GM12878 (cell line): Measurements from ENCODE around the gene LTC4S. TPM values are rescaled to one million over a fixed set of nuclear protein-coding genes. Genes with fewer than 3 reads are reported as not detected.

ENCODE experiments used
- ATAC-seq: fragments of 200-7000 bp; cut with Tn5 transposase; 3 replicates; pipeline ENCODE4 v1.9.1; 2020; ENCODE audit warnings: mild to moderate bottlenecking, moderate library complexity
- BruUV-seq: library from RNA; stranded (reverse); fragments of 400-500 nt; replicated peaks from 2 replicates; lab custom pipeline; 2021; lab: Mats Ljungman, UMichigan
- CTCF ChIA-PET: fragments of 300-600 bp; sonication (Branson Sonifier 250); formaldehyde crosslinking; extraction: SDS; loops from one replicate; lab custom pipeline; 2021; ENCODE audit warnings: inconsistent platforms; lab: Yijun Ruan, JAX
- POLR2A ChIA-PET: fragments of 350-600 bp; formaldehyde crosslinking; extraction: SDS; loops from one replicate; lab custom pipeline; 2021; ENCODE audit warnings: inconsistent platforms; lab: Charles Lee
- RAD21 ChIA-PET: fragments of 300-600 bp; sonication (Branson Sonifier 250); formaldehyde crosslinking; loops from one replicate; lab custom pipeline; 2023; ENCODE audit warnings: antibody characterized with exemption; ENCODE audit not compliant: unreplicated experiment; lab: Charles Lee
- SMC1A ChIA-PET: fragments of 300-600 bp; sonication (Branson Sonifier 250); formaldehyde crosslinking; loops from one replicate; lab custom pipeline; 2023; ENCODE audit not compliant: unreplicated experiment, uncharacterized antibody; lab: Charles Lee
- DNase-seq: peaks from one replicate; pipeline ENCODE4 v3.0.0-alpha.2; 2011; ENCODE audit warnings: low read depth, low spot score
- FAIRE-seq: peaks from 3 replicates; lab custom pipeline; 2011; peaks lifted over from hg19 to GRCh38; lab: Jason Lieb, UNC
- H2AFZ ChIP-seq: 2 replicates; pipeline ENCODE4 v1.6.0; 2011; ENCODE audit warnings: low read depth, low read length, control low read depth; ENCODE audit not compliant: control insufficient read depth
- H3K27ac ChIP-seq: 2 replicates; pipeline ENCODE4 v1.5.1; 2011; ENCODE audit warnings: control low read depth; ENCODE audit not compliant: control insufficient read depth, insufficient read depth
- H3K27me3 ChIP-seq, 2 experiments: replicated peaks in 1 of 2; 2 replicates each; pipeline versions ENCODE4 v1.6.0 to v1.6.1; 2011; ENCODE audit warnings: low read length in 1 of 2; ENCODE audit not compliant: control insufficient read depth in 2 of 2, insufficient read depth in 2 of 2
- H3K36me3 ChIP-seq, 2 experiments: 2 replicates each; pipeline ENCODE4 v1.5.1; 2011; ENCODE audit warnings: low read length in 1 of 2; ENCODE audit not compliant: control insufficient read depth in 2 of 2, insufficient read depth in 2 of 2
- H3K4me1 ChIP-seq: 2 replicates; pipeline ENCODE4 v1.6.1; 2011; ENCODE audit warnings: mild to moderate bottlenecking, low read length, moderate library complexity, mixed read lengths; ENCODE audit not compliant: control insufficient read depth, insufficient read depth
- H3K4me2 ChIP-seq: 2 replicates; pipeline ENCODE4 v1.6.0; 2011; ENCODE audit warnings: control low read depth; ENCODE audit not compliant: control insufficient read depth, insufficient read depth
- H3K4me3 ChIP-seq: fragments of 200-600 bp; sonication (generic); 2 replicates; pipeline ENCODE4 v1.5.1; 2016
- H3K79me2 ChIP-seq: 2 replicates; pipeline ENCODE4 v1.6.0; 2011; ENCODE audit warnings: low read length; ENCODE audit not compliant: control insufficient read depth, insufficient read depth
- H3K9ac ChIP-seq: 2 replicates; pipeline ENCODE4 v1.8.0; 2011; ENCODE audit warnings: low read length, control low read depth, mixed read lengths; ENCODE audit not compliant: control insufficient read depth, insufficient read depth
- H3K9me3 ChIP-seq: replicated peaks from 3 replicates; pipeline ENCODE4 v1.5.1; 2011; ENCODE audit warnings: mild to moderate bottlenecking, low read length; ENCODE audit not compliant: control insufficient read depth, insufficient read depth
- H4K20me1 ChIP-seq: 2 replicates; pipeline ENCODE4 v1.6.0; 2011; ENCODE audit not compliant: control insufficient read depth, insufficient read depth
- BHLHE40 ChIP-seq, 2 experiments: fragments of 450-650 bp in 1 of 2; IDR thresholded peaks; 2 replicates each; pipeline ENCODE4 v1.6.1; 2011 to 2017; ENCODE audit warnings: low read depth in 2 of 2, borderline replicate concordance in 1 of 2, improper control_type of control experiment in 1 of 2, low read length in 1 of 2, mild to moderate bottlenecking in 1 of 2
- BMI1 ChIP-seq: fragments of 450-650 bp; IDR thresholded peaks from 2 replicates; pipeline ENCODE4 v1.6.1; 2016; ENCODE audit warnings: mild to moderate bottlenecking, moderate library complexity, borderline replicate concordance
- CBX3 ChIP-seq: fragments of 200-600 bp; sonication (generic); IDR thresholded peaks from 2 replicates; pipeline ENCODE4 v1.6.1; 2016; ENCODE audit warnings: low read depth, borderline replicate concordance
- FOXK2 ChIP-seq: fragments of 450-650 bp; IDR thresholded peaks from 2 replicates; pipeline ENCODE4 v1.6.1; 2017; ENCODE audit warnings: mild to moderate bottlenecking, moderate library complexity
- IRF5 ChIP-seq: fragments of 450-650 bp; IDR thresholded peaks from 2 replicates; pipeline ENCODE4 v1.6.1; 2017; ENCODE audit warnings: borderline replicate concordance
- MLLT1 ChIP-seq: fragments of 450-650 bp; IDR thresholded peaks from 2 replicates; pipeline ENCODE4 v1.6.1; 2016; ENCODE audit warnings: mild to moderate bottlenecking
- MYC ChIP-seq: IDR thresholded peaks from 2 replicates; pipeline ENCODE4 v1.6.1; 2011; ENCODE audit warnings: mild to moderate bottlenecking, low read length, moderate library complexity, inconsistent platforms; ENCODE audit not compliant: insufficient read depth, insufficient replicate concordance, insufficient read length, severe bottlenecking
- POU2F2 ChIP-seq: IDR thresholded peaks from 3 replicates; pipeline ENCODE4 v1.6.1; 2011; ENCODE audit warnings: low read depth, mild to moderate bottlenecking, low read length, borderline replicate concordance
- SKIL ChIP-seq: fragments of 450-650 bp; IDR thresholded peaks from 2 replicates; pipeline ENCODE4 v1.6.1; 2017; ENCODE audit warnings: mild to moderate bottlenecking, low read depth, inconsistent platforms; ENCODE audit not compliant: poor library complexity, severe bottlenecking
- SMAD1 ChIP-seq: fragments of 450-650 bp; IDR thresholded peaks from 2 replicates; pipeline ENCODE4 v1.6.1; 2018; ENCODE audit warnings: mild to moderate bottlenecking, low read depth; ENCODE audit not compliant: partially characterized antibody
- TCF12 ChIP-seq: IDR thresholded peaks from 2 replicates; pipeline ENCODE4 v1.6.1; 2011; ENCODE audit warnings: low read depth, mild to moderate bottlenecking, low read length
- USF2 ChIP-seq: IDR thresholded peaks from 2 replicates; pipeline ENCODE4 v1.6.1; 2011; ENCODE audit warnings: low read depth, low read length, improper control_type of control experiment, borderline replicate concordance
- WGBS: methylation state at CpG from one replicate; pipeline ENCODE4 v1.1.6; 2016; ENCODE audit warnings: low lambda C conversion rate; ENCODE audit not compliant: insufficient replicate concordance, insufficient coverage; ENCODE audit errors: missing lambda C conversion rate; 5-methylcytosine and 5-hydroxymethylcytosine counted together
- in situ Hi-C: fragments of 300-500 bp; cut with MboI; formaldehyde crosslinking; loops from 9 replicates; pipeline ENCODE4 v1.14.3; 2018; ENCODE audit warnings: mixed read lengths
- intact Hi-C: fragments of 100-400 bp; cut with micrococcal nuclease; formaldehyde crosslinking; loops from one replicate; pipeline ENCODE4 v1.14.2; 2022; ENCODE audit not compliant: unreplicated experiment
- polyA plus RNA-seq, 11 experiments: library from polyadenylated mRNA; depleted of rRNA in 4 of 11; unstranded in 6 of 11; stranded (reverse) in 5 of 11; fragments of >200 nt; fragmentation: Nextera tagmentation in 4 of 11; fragmentation: Illumina TruSeq in 1 of 11; extraction: Ambion mirVana in 4 of 11; extraction: Trizol in 1 of 11; gene quantifications; 1 replicate in 1 of 11; 2 replicates in 10 of 11; pipeline versions ENCODE4 v1.2.1 to v1.2.3, GENCODE V29; 2011 to 2016; ENCODE audit warnings: inconsistent platforms in 2 of 11, missing spikeins in 2 of 11, low read depth in 1 of 11
- total RNA-seq, 4 experiments: library from RNA; depleted of rRNA in 3 of 4; stranded (reverse); fragments of >200 nt in 3 of 4; fragmentation: Illumina TruSeq in 1 of 4; extraction: Trizol in 1 of 4; gene quantifications; 2 replicates each; pipeline versions ENCODE4 v1.2.1 to v1.2.3, GENCODE V29; 2013 to 2021

LTC4S gene
- total and polyA plus RNA-seq, 10 of the 15 experiments (the other 5 are each of a cell fraction or from before 2014, with no cell fraction given) = 0.78 to 3.6 (median 1.8) TPM; not detected in 5

GRCh38 chr5:179799644-179799973 is 5.8 kb downstream of the LTC4S start:
- intact Hi-C loops (loop anchor here (5.0 kb wide), 1 partner anchor 37 kb away; no protein-coding TSS in a partner anchor), in situ Hi-C loops (loop anchor here (25.0 kb wide), 1 partner anchor 288 kb away; no protein-coding TSS in a partner anchor)
- Histone ChIP-seq H3K4me1 (peaks cover 19% of the 10 kb centered on the region), H3K9ac (no peak overlapping the region), H3K4me3 (no peak overlapping the region), H3K4me2 (no peak overlapping the region), H3K9me3 (no peaks in the 10 kb centered on the region), H4K20me1 (no peaks in the 10 kb centered on the region), H3K79me2 (peaks cover 11% of the 10 kb centered on the region), H3K27ac (no peak overlapping the region), H3K27me3 (no peaks in the 10 kb centered on the region), H3K36me3 (peaks cover 0 to 13% of the 10 kb centered on the region in 2 experiments; a peak in 2 of 4 replicates), H2AFZ (no peak overlapping the region)
- SMC1A ChIA-PET = no interaction called here
- BruUV-seq = no TSS peak
- 83% methylated on average over 5 of the region's 5 CpGs for WGBS
- ATAC-seq (no peak), DNase-seq (no peak), FAIRE-seq (no peak)
- POLR2A ChIA-PET = no interaction called here
- CTCF ChIA-PET = interaction anchor here (3.2 kb wide), 1 partner anchor 58 kb away, joined by 13 read pairs; the partner anchor contains the start of gene MRNIP
- TF ChIP-seq MYC (no peak), TCF12 (no peak), SMAD1 (no peak), SKIL (no peak), USF2 (no peak), POU2F2 (no peak), BHLHE40 (IDR thresholded peaks at IDR 0.05; ENCODE audit: borderline replicate concordance in 1 of 2, low read depth in 2 of 2, low read length in 1 of 2) (no peak), IRF5 (no peak), FOXK2 (no peak), MLLT1 (no peak), CBX3 (no peak), BMI1 (no peak)
- RAD21 ChIA-PET = interaction anchor here (0.6 kb wide), 1 partner anchor 65 kb away, joined by 3 read pairs; no protein-coding TSS in a partner anchor
